ENCODE measurements around the gene CDC42EP2.
"Not testable (repeated sequence)": the region's sequence is repeated elsewhere in the genome, so short reads cannot be mapped to it uniquely, and the experiment has no call there.

The CDC42EP2 gene

DNA sequence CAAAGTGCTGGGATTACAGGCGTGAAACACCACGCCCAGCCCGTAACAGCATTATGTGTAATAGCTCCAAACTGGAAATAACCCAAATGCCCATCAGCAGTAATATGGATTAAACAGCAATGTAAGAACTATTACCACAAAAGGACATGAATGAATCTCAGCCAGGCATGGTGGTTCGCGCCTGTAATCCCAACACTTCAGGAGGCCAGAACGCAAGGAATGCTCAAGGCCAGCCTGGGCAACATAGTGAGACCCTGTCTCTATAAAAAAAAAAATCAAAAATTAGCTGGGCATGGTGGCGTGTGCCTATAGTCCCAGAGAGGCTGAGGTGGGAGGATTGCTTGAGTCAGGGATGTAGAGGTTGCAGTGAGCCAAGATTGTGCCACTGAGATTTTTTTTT, 15.9 kb downstream of the CDC42EP2 start:
- Histone ChIP-seq H3K4me1 (ENCODE audit: control insufficient read depth in 5 of 5, insufficient read depth in 5 of 5, low read length in 5 of 5) (peaks cover 5 to 35% (median 30%) of the 10 kb centered on the region in 5 donors), H3K4me3 (ENCODE audit: low read depth in 1 of 5, low read length in 5 of 5) (no peak overlapping the region), H3K27me3 (ENCODE audit: control insufficient read depth in 5 of 5, insufficient read depth in 4 of 5, low read length in 5 of 5) (no peaks in the 10 kb centered on the region), H3K9ac (ENCODE audit: low read length in 5 of 5) (no peak overlapping the region), H3K9me3 (ENCODE audit: control insufficient read depth in 5 of 5, low read length in 5 of 5) (no peaks in the 10 kb centered on the region), H3K36me3 (ENCODE audit: control insufficient read depth in 5 of 5, insufficient read depth in 5 of 5, low read length in 5 of 5) (no peaks in the 10 kb centered on the region), H3K27ac (ENCODE audit: low read depth, low read length) (no peak overlapping the region)

DNA sequence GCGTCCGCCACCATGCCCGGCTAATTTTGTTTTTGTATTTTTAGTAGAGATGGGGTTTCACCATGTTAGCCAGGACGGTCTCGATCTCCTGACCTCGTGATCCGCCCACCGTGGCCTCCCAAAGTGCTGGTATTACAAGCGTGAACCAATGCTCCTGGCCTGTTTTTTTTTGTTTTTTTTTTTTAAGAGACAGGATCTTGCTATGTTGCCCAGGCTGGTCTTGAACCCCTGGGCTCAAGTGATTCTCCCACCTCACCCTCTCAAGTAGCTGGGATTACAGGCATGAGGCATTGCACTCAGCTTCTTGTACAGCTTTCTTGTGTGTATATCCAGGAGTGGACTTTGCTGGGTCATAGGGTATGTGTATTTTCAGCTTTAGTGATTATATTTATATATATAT, 17.9 kb downstream of the CDC42EP2 start:
- not testable (repeated sequence) for H3K27ac ChIP-seq (ENCODE audit: low read depth, low read length); H3K9ac ChIP-seq (ENCODE audit: low read length in 5 of 5); H3K36me3 ChIP-seq (ENCODE audit: control insufficient read depth in 5 of 5, insufficient read depth in 5 of 5, low read length in 5 of 5); H3K4me3 ChIP-seq (ENCODE audit: low read depth in 1 of 5, low read length in 5 of 5); H3K9me3 ChIP-seq (ENCODE audit: control insufficient read depth in 5 of 5, low read length in 5 of 5); H3K27me3 ChIP-seq (ENCODE audit: control insufficient read depth in 5 of 5, insufficient read depth in 4 of 5, low read length in 5 of 5)
- peaks cover 5 to 35% (median 31%) of the 10 kb centered on the region in 5 donors for H3K4me1 ChIP-seq (ENCODE audit: control insufficient read depth in 5 of 5, insufficient read depth in 5 of 5, low read length in 5 of 5)

DNA sequence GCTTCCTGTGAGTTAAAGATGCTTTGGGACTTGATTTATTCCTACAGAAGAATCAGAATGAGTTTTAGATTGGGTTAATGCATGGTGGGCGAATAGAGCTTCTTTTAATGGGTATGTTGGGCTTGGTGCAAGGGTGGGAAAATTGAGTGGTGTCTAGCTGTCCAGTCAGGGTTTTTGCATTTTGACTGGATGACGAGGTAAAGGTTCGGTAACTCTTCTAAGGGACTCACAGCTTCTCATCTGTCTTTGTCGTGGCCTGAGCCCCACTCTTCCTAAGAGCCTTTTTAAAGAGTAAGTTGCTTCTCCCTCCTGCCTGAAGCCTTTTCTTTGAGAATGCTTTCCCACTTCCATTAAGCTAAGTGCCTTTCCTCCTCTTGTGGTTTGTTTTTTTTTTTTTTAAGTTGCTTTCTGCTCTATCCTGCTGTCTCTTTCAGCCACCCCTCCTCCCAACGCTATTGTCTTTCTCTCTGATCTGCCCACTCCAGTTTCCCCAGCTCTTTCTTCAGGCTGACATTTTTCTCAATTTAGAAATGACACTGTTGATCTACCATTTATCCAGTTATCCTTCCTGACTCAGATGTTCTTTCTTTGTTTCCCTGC, 20.1 kb downstream of the CDC42EP2 start:
- peaks cover 0 to 10% (median 4%) of the 10 kb centered on the region in 5 donors for H3K36me3 ChIP-seq (ENCODE audit: control insufficient read depth in 5 of 5, insufficient read depth in 5 of 5, low read length in 5 of 5)
- no peaks in the 10 kb centered on the region for H3K9me3 ChIP-seq (ENCODE audit: control insufficient read depth in 5 of 5, low read length in 5 of 5)
- peak overlapping the region; percentile 85 to 95 (median 94) for H3K4me3 ChIP-seq (ENCODE audit: low read depth in 1 of 5, low read length in 5 of 5)
- peak overlapping the region; percentile 73 to 89 (median 84) for H3K9ac ChIP-seq (ENCODE audit: low read length in 5 of 5)
- no peaks in the 10 kb centered on the region for H3K27me3 ChIP-seq (ENCODE audit: control insufficient read depth in 5 of 5, insufficient read depth in 4 of 5, low read length in 5 of 5)
- peaks cover 5 to 23% (median 19%) of the 10 kb centered on the region in 5 donors for H3K4me1 ChIP-seq (ENCODE audit: control insufficient read depth in 5 of 5, insufficient read depth in 5 of 5, low read length in 5 of 5)
- peak overlapping the region; percentile 61 for H3K27ac ChIP-seq (ENCODE audit: low read depth, low read length)

DNA sequence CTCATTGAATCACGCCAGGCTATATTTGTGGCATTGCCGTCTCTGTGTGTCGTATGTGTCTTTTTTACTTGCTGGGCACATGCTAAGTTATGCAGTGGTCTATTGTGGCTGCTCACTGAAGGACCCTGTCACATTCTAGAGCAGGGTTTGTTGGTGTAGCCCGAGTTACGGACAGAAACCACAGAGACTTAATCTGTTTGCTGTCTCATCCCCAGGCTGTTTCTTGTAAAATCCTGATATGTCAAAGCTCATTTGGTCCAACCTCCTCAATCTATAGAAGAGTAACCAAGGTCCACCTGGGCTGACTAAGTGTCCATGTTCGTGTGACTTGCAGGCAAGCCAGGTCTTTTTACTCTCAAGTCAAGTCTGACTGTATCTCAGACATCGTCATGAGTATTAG, 24.0 kb downstream of the CDC42EP2 start:
- Histone ChIP-seq H3K27ac (ENCODE audit: low read depth, low read length) (no peak overlapping the region), H3K9me3 (ENCODE audit: control insufficient read depth in 5 of 5, low read length in 5 of 5) (no peaks in the 10 kb centered on the region), H3K4me3 (ENCODE audit: low read depth in 1 of 5, low read length in 5 of 5) (no peak overlapping the region), H3K27me3 (ENCODE audit: control insufficient read depth in 5 of 5, insufficient read depth in 4 of 5, low read length in 5 of 5) (no peaks in the 10 kb centered on the region), H3K9ac (ENCODE audit: low read length in 5 of 5) (no peak overlapping the region), H3K36me3 (ENCODE audit: control insufficient read depth in 5 of 5, insufficient read depth in 5 of 5, low read length in 5 of 5) (peaks cover 3 to 44% (median 38%) of the 10 kb centered on the region in 5 donors), H3K4me1 (ENCODE audit: control insufficient read depth in 5 of 5, insufficient read depth in 5 of 5, low read length in 5 of 5) (peaks cover 5 to 22% (median 15%) of the 10 kb centered on the region in 5 donors)

DNA sequence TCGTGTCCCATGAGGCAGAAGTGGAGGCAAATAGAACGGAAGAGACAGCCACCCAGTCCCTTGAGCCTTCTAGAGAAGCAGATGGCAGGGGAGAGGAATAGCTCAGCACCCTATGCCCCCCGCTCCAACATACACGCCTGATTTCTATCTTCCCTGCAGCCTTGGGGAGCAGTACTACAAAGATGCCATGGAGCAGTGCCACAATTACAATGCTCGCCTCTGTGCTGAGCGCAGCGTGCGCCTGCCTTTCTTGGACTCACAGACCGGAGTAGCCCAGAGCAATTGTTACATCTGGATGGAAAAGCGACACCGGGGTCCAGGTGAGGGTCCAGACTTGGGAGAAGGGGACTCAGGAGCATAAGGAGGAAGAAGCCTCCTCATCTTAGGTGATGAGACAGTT, 25.6 kb downstream of the CDC42EP2 start:
- Histone ChIP-seq H3K4me3 (ENCODE audit: low read depth in 1 of 5, low read length in 5 of 5) (no peak overlapping the region), H3K9ac (ENCODE audit: low read length in 5 of 5) (no peak overlapping the region), H3K9me3 (ENCODE audit: control insufficient read depth in 5 of 5, low read length in 5 of 5) (no peaks in the 10 kb centered on the region), H3K27ac (ENCODE audit: low read depth, low read length) (no peak overlapping the region), H3K4me1 (ENCODE audit: control insufficient read depth in 5 of 5, insufficient read depth in 5 of 5, low read length in 5 of 5) (peaks cover under 1 to 9% (median 4%) of the 10 kb centered on the region in 5 donors), H3K36me3 (ENCODE audit: control insufficient read depth in 5 of 5, insufficient read depth in 5 of 5, low read length in 5 of 5) (peaks cover 5 to 60% (median 54%) of the 10 kb centered on the region in 5 donors), H3K27me3 (ENCODE audit: control insufficient read depth in 5 of 5, insufficient read depth in 4 of 5, low read length in 5 of 5) (no peaks in the 10 kb centered on the region)

DNA sequence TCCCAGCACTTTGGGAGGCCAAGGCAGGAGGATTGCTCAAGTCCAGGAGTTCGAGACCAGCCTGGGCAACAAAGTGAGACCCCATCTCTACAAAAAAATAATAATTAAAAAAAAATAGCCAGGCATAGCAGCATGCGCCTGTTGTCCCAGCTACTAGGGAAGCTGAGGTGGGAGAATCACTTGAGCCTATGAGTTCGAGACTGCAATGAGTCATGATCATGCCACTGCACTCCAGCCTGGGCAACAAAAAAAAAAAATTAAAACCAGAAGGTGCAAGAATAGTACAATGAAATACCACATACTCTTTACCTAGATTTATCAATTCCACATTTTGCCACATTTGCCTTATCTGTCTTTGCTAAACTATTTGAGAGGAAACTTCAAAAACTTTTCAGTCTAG, 27.2 kb downstream of the CDC42EP2 start:
- Histone ChIP-seq H3K27me3 (ENCODE audit: control insufficient read depth in 5 of 5, insufficient read depth in 4 of 5, low read length in 5 of 5) (no peaks in the 10 kb centered on the region), H3K4me3 (ENCODE audit: low read depth in 1 of 5, low read length in 5 of 5) (no peak overlapping the region), H3K4me1 (ENCODE audit: control insufficient read depth in 5 of 5, insufficient read depth in 5 of 5, low read length in 5 of 5) (peaks cover 0 to 5% (median 0%) of the 10 kb centered on the region in 5 donors), H3K9ac (ENCODE audit: low read length in 5 of 5) (no peak overlapping the region), H3K36me3 (ENCODE audit: control insufficient read depth in 5 of 5, insufficient read depth in 5 of 5, low read length in 5 of 5) (peaks cover 5 to 76% (median 70%) of the 10 kb centered on the region in 5 donors), H3K9me3 (ENCODE audit: control insufficient read depth in 5 of 5, low read length in 5 of 5) (no peaks in the 10 kb centered on the region), H3K27ac (ENCODE audit: low read depth, low read length) (no peak overlapping the region)

DNA sequence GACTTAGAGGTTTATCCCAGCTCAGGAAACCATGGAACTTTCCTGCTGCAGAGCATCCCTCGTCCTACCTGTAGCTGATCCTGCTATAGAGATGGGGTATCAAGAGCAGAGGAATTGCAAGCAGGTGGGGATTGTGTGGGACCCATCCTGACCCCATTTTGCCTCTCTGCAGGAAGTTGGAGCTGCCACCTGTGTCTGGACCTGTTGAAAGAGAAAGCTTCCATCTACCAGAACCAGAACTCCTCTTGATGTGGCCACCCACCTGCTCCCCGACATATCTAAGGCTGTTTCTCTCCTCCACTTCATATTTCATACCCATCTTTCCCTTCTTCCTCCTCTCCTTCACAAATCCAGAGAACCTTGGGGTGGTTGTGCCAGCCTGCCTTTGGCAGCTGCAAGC, 36.8 kb downstream of the CDC42EP2 start:
- H3K36me3 ChIP-seq (ENCODE audit: control insufficient read depth in 5 of 5, insufficient read depth in 5 of 5, low read length in 5 of 5) = peaks cover 8 to 61% (median 55%) of the 10 kb centered on the region in 5 donors
- no peak overlapping the region for H3K9ac ChIP-seq (ENCODE audit: low read length in 5 of 5)
- H3K4me3 ChIP-seq (ENCODE audit: low read depth in 1 of 5, low read length in 5 of 5) = no peak overlapping the region
- no peaks in the 10 kb centered on the region for H3K9me3 ChIP-seq (ENCODE audit: control insufficient read depth in 5 of 5, low read length in 5 of 5)
- H3K27ac ChIP-seq (ENCODE audit: low read depth, low read length) = no peak overlapping the region
- peaks cover 6 to 25% (median 23%) of the 10 kb centered on the region in 5 donors for H3K4me1 ChIP-seq (ENCODE audit: control insufficient read depth in 5 of 5, insufficient read depth in 5 of 5, low read length in 5 of 5)
- peaks cover under 1 to 11% (median 4%) of the 10 kb centered on the region in 5 donors for H3K27me3 ChIP-seq (ENCODE audit: control insufficient read depth in 5 of 5, insufficient read depth in 4 of 5, low read length in 5 of 5)

DNA sequence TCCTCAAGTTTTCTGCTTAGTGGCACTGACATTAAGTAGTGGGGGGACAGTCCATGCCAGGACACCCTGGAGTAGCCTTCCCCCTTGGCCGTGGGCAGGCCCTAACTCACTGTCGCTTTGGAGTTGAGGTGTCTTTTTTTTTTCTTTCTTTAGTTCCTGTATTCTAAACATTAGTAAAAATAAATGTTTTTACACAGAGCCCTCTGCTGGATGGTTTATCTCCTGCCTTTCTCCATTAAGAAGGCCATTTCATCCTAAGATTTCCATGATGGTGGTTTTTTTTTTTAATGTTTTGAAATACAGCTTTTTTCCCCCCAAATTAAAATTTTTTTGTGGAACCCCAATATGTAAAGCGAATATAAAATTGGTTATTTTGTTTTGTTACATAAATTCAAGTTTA, 38.1 kb downstream of the CDC42EP2 start:
- H3K36me3 ChIP-seq (ENCODE audit: control insufficient read depth in 5 of 5, insufficient read depth in 5 of 5, low read length in 5 of 5) = peaks cover 8 to 49% (median 46%) of the 10 kb centered on the region in 5 donors
- peaks cover 6 to 25% (median 23%) of the 10 kb centered on the region in 5 donors for H3K4me1 ChIP-seq (ENCODE audit: control insufficient read depth in 5 of 5, insufficient read depth in 5 of 5, low read length in 5 of 5)
- H3K9ac ChIP-seq (ENCODE audit: low read length in 5 of 5) = no peak overlapping the region
- no peak overlapping the region for H3K27ac ChIP-seq (ENCODE audit: low read depth, low read length)
- no peak overlapping the region for H3K4me3 ChIP-seq (ENCODE audit: low read depth in 1 of 5, low read length in 5 of 5)
- H3K27me3 ChIP-seq (ENCODE audit: control insufficient read depth in 5 of 5, insufficient read depth in 4 of 5, low read length in 5 of 5) = peaks cover 7 to 16% (median 8%) of the 10 kb centered on the region in 5 donors
- no peaks in the 10 kb centered on the region for H3K9me3 ChIP-seq (ENCODE audit: control insufficient read depth in 5 of 5, low read length in 5 of 5)

DNA sequence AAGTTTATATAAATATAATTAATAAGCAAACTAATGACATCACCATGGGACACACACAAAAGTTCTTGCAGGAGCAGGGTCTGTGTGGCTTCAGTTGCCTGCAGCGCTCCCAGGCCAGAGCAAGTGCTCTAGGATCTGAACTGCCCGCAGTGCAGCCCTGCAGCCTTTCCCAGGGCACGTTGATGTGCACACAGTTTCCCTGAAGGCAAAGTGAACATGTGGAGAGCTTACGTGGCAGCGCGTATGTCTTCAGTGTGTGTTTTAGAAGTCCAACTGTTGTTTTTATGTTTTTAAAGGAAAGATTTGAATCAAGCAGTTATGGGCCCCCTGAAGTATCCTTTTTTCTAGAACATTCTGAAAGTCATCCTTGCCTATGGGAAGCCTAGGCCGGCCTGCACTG, 38.7 kb downstream of the CDC42EP2 start:
- H3K9me3 ChIP-seq (ENCODE audit: control insufficient read depth in 5 of 5, low read length in 5 of 5) = no peaks in the 10 kb centered on the region
- H3K9ac ChIP-seq (ENCODE audit: low read length in 5 of 5) = no peak overlapping the region
- H3K27me3 ChIP-seq (ENCODE audit: control insufficient read depth in 5 of 5, insufficient read depth in 4 of 5, low read length in 5 of 5) = peaks cover 7 to 16% (median 8%) of the 10 kb centered on the region in 5 donors
- no peak overlapping the region for H3K27ac ChIP-seq (ENCODE audit: low read depth, low read length)
- peaks cover 8 to 44% (median 40%) of the 10 kb centered on the region in 5 donors for H3K36me3 ChIP-seq (ENCODE audit: control insufficient read depth in 5 of 5, insufficient read depth in 5 of 5, low read length in 5 of 5)
- peaks cover 6 to 25% (median 23%) of the 10 kb centered on the region in 5 donors for H3K4me1 ChIP-seq (ENCODE audit: control insufficient read depth in 5 of 5, insufficient read depth in 5 of 5, low read length in 5 of 5)
- H3K4me3 ChIP-seq (ENCODE audit: low read depth in 1 of 5, low read length in 5 of 5) = peak overlapping the region in 1 of 5 donors; percentile 32

DNA sequence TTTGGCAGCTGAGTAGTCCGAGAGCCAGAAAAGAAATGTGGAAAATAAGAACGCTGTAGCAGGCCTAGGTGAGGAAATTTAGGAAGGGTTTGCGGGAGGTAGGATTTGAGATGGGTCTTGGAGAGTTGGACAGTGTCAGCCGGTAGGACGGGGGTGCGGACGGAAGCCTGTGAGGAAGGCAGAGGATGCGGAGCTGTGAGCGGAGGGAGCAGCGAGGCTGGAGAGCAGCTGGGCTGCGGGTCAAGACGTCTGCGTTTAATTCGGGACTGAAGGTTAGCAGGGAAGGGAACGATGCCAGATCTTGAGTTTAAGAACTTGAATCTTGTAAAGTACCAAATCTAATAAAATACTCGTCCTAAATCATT, 39.2 kb downstream of the CDC42EP2 start:
- peak overlapping the region; percentile 65 to 79 (median 76) for H3K4me3 ChIP-seq (ENCODE audit: low read depth in 1 of 5, low read length in 5 of 5)
- peaks cover 6 to 25% (median 23%) of the 10 kb centered on the region in 5 donors for H3K4me1 ChIP-seq (ENCODE audit: control insufficient read depth in 5 of 5, insufficient read depth in 5 of 5, low read length in 5 of 5)
- peaks cover 7 to 38% (median 35%) of the 10 kb centered on the region in 5 donors for H3K36me3 ChIP-seq (ENCODE audit: control insufficient read depth in 5 of 5, insufficient read depth in 5 of 5, low read length in 5 of 5)
- peak overlapping the region in 3 of 5 donors; percentile 49 to 67 (median 56) for H3K9ac ChIP-seq (ENCODE audit: low read length in 5 of 5)
- H3K9me3 ChIP-seq (ENCODE audit: control insufficient read depth in 5 of 5, low read length in 5 of 5) = no peaks in the 10 kb centered on the region
- peaks cover 7 to 16% (median 8%) of the 10 kb centered on the region in 5 donors for H3K27me3 ChIP-seq (ENCODE audit: control insufficient read depth in 5 of 5, insufficient read depth in 4 of 5, low read length in 5 of 5)
- no peak overlapping the region for H3K27ac ChIP-seq (ENCODE audit: low read depth, low read length)
